ENCODE data around the gene PAX7.
"Not testable (repeated sequence)": the region's sequence is repeated elsewhere in the genome, so short reads cannot be mapped to it uniquely, and the experiment has no call there.

The PAX7 gene

GRCh38 chr1:18667333-18667732 lies 36.7 kb downstream of the PAX7 start:
- DNase-seq: no peak

- no peak for DNase-seq
Observed at GRCh38 chr1:18668046-18668445, 37.4 kb downstream of the PAX7 start.

GRCh38 chr1:18668750-18669404 lies 38.2 kb downstream of the PAX7 start:
- DNase-seq: no peak

- DNase-seq: no peak
Observed at GRCh38 chr1:18670121-18670867, 39.6 kb downstream of the PAX7 start.

GRCh38 chr1:18670868-18671225 lies 40.2 kb downstream of the PAX7 start:
- no peak for DNase-seq

GRCh38 chr1:18673976-18674375 lies 43.3 kb downstream of the PAX7 start:
- no peak for DNase-seq

GRCh38 chr1:18676332-18676781 lies 45.7 kb downstream of the PAX7 start:
- no peak for DNase-seq

- DNase-seq: no peak
Observed at GRCh38 chr1:18681423-18681835, 50.8 kb downstream of the PAX7 start.

GRCh38 chr1:18682375-18682774 lies 51.7 kb downstream of the PAX7 start:
- DNase-seq: no peak

- DNase-seq: no peak
Observed at GRCh38 chr1:18684303-18684702, 53.7 kb downstream of the PAX7 start.

GRCh38 chr1:18686540-18686939 lies 55.9 kb downstream of the PAX7 start:
- no peak for DNase-seq

GRCh38 chr1:18687273-18687672 lies 56.6 kb downstream of the PAX7 start:
- no peak for DNase-seq

- DNase-seq: no peak
Observed at GRCh38 chr1:18691648-18692047, 61.0 kb downstream of the PAX7 start.

- no peak for DNase-seq
Observed at GRCh38 chr1:18693256-18694098, 62.8 kb downstream of the PAX7 start.

- DNase-seq: not testable (repeated sequence)
Observed at GRCh38 chr1:18694289-18694688, 63.6 kb downstream of the PAX7 start.

- no peak for DNase-seq
Observed at GRCh38 chr1:18697541-18697940, 66.9 kb downstream of the PAX7 start.

GRCh38 chr1:18700530-18700929 lies 69.9 kb downstream of the PAX7 start:
- DNase-seq: no peak

GRCh38 chr1:18701183-18701582 lies 70.5 kb downstream of the PAX7 start:
- DNase-seq: no peak

GRCh38 chr1:18703041-18703621 lies 72.5 kb downstream of the PAX7 start:
- no peak for DNase-seq

GRCh38 chr1:18705811-18706210 lies 75.2 kb downstream of the PAX7 start:
- DNase-seq: no peak

GRCh38 chr1:18707696-18708257 lies 77.1 kb downstream of the PAX7 start:
- no peak for DNase-seq

GRCh38 chr1:18710002-18710401 lies 79.4 kb downstream of the PAX7 start:
- no peak for DNase-seq

GRCh38 chr1:18711003-18711402 lies 80.4 kb downstream of the PAX7 start:
- DNase-seq: no peak

All from NCI-H2107 (cell line).